Activated CD4-positive, alpha-beta memory T cell treated with anti-CD3 and anti-CD28 coated beads, Interleukin-2, amount 10 ng/mL, durations not matched to agents 7 days and 5 days (primary cell): ENCODE data around the gene DYNLT2. TPM values are rescaled to one million over a fixed set of nuclear protein-coding genes. Genes with fewer than 3 reads are reported as not detected.
"Not testable (repeated sequence)": the region's sequence is repeated elsewhere in the genome, so short reads cannot be mapped to it uniquely, and the experiment has no call there.

Experiments used
- CTCF ChIA-PET: fragments of 350-600 bp; sonication (Branson Sonifier 250); formaldehyde crosslinking; loops from one replicate; lab custom pipeline; 2021; ENCODE audit warnings: antibody characterized with exemption, inconsistent platforms; lab: Charles Lee
- POLR2A ChIA-PET: fragments of 350-600 bp; sonication (Branson Sonifier 250); formaldehyde crosslinking; loops from one replicate; lab custom pipeline; 2021; ENCODE audit warnings: antibody characterized with exemption; lab: Charles Lee
- DNase-seq: peaks from one replicate; pipeline ENCODE4 v3.0.0-alpha.2; 2020
- H3K27ac Mint-ChIP-seq: one replicate; pipeline ENCODE4 v1.8.0; 2021; ENCODE audit warnings: mild to moderate bottlenecking, mixed read lengths
- H3K27me3 Mint-ChIP-seq: one replicate; pipeline ENCODE4 v1.8.0; 2021; ENCODE audit warnings: mixed read lengths
- H3K36me3 Mint-ChIP-seq: one replicate; pipeline ENCODE4 v1.8.0; 2021; ENCODE audit warnings: low read depth, mixed read lengths
- H3K4me1 Mint-ChIP-seq: one replicate; pipeline ENCODE4 v1.8.0; 2021; ENCODE audit warnings: mixed read lengths
- H3K4me3 Mint-ChIP-seq: one replicate; pipeline ENCODE4 v1.8.0; 2021; ENCODE audit warnings: mild to moderate bottlenecking, mixed read lengths
- H3K9me3 Mint-ChIP-seq: one replicate; pipeline ENCODE4 v1.8.0; 2021; ENCODE audit warnings: mixed read lengths
- total RNA-seq, 2 experiments: library from RNA; stranded (reverse); gene quantifications; one replicate each; pipeline ENCODE4 v1.2.3, GENCODE V29; 2021

DYNLT2 gene
- total RNA-seq, 2 experiments from 2014 or later, result 1.7 to 2.2 TPM

DNA sequence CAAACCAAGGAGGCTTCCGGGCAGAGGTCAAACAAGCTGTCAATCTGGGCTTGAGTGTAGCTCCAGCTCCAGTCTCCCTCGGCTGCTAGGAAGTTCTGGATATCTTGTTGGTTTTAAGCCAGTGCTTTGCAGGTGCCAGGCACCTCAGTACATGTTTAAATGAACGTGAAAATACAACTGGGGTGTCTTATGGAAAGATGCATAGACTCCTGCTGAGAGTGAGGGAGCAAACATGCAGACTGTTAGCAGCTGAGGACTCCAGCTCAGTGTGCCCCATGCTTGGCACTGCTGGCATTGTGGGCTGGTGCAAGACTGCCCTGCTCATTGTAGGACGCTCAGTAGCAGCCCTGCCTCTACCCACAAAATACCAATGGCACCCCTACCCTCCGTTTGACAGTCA is 28.5 kb upstream of the DYNLT2 start:
- Mint-ChIP-seq H3K4me1 (no peaks in the 10 kb centered on the region), H3K36me3 (peaks cover 36% of the 10 kb centered on the region), H3K27me3 (no peaks in the 10 kb centered on the region), H3K4me3 (no peak overlapping the region), H3K9me3 (no peaks in the 10 kb centered on the region), H3K27ac (no peak overlapping the region)
- ChIA-PET POLR2A (no interaction called here), CTCF (interaction anchor here (0.8 to 1.1 kb wide), 2 partner anchors 10 to 11 kb away, joined by 3 to 4 read pairs; no protein-coding TSS in a partner anchor)
- DNase-seq, result no peak

DNA sequence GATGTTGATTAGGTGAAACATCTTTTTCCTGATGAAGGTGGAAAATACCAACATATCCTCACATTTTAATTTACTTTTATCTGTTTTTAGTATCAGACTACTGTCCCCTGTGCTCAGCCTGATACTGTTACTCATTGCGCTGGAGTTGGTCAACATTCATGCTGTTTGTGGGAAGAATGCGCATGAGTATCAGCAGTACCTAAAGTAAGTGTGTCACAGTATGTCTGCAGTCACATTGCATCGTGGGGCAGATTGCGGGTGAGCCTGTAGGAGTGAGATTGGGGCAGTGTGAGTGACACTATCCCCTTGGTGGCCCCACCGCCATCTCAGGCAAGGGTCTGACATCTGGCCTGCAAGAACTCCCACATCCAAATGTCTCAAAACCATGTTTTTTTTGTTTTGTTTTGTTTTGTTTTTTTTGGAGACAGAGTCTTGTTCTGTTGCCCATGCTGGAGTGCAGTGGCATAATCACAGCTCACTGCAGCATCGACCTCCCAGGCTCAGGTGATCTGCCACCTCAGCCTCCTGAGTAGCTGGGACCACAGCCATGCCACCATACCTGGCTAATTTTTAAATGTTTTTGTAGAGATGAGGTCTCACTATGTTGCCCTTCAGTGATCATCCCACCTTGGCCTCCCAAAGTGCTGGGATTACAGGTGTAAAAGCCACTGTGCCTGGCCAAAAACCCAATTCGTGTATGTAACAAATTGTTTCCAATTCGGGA is 27.9 kb upstream of the DYNLT2 start:
- no peaks in the 10 kb centered on the region for H3K9me3 Mint-ChIP-seq
- POLR2A ChIA-PET, result no interaction called here
- CTCF ChIA-PET, result interaction anchor here (0.8 kb wide), 1 partner anchor 12 kb away, joined by 4 read pairs; no protein-coding TSS in a partner anchor

DNA sequence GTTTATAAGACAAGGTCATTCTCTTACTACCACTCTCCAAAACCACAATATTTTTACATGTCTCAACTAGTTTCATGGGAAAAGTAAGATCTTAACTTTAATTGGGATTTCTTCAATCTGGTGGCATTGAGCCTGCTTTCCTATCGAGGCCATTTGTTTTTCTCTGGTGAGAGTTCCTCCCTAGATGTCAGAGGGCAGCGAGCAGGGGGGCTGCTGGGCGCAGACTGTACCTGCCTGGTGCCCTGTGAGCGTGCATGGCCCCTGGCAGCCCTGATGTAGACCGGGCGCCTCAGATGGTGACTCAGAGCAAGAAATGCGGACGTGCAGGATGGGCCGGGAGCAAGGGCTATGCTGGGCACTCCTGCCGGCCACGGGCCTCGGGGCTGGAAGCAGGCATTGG is 27.3 kb upstream of the DYNLT2 start:
- no peaks in the 10 kb centered on the region for H3K4me1 Mint-ChIP-seq
- CTCF ChIA-PET, result no interaction called here
- DNase-seq, result no peak
- no peaks in the 10 kb centered on the region for H3K9me3 Mint-ChIP-seq
- no peak overlapping the region for H3K27ac Mint-ChIP-seq
- POLR2A ChIA-PET, result no interaction called here
- H3K36me3 Mint-ChIP-seq, result peaks cover 30% of the 10 kb centered on the region
- no peak overlapping the region for H3K4me3 Mint-ChIP-seq
- no peaks in the 10 kb centered on the region for H3K27me3 Mint-ChIP-seq

More for the DNA sequence above, 27.9 kb upstream of the DYNLT2 start:
- Mint-ChIP-seq H3K27ac (no peak overlapping the region), H3K4me1 (no peaks in the 10 kb centered on the region), H3K4me3 (no peak overlapping the region), H3K36me3 (peaks cover 36% of the 10 kb centered on the region), H3K27me3 (no peaks in the 10 kb centered on the region)
- no peak for DNase-seq

DNA sequence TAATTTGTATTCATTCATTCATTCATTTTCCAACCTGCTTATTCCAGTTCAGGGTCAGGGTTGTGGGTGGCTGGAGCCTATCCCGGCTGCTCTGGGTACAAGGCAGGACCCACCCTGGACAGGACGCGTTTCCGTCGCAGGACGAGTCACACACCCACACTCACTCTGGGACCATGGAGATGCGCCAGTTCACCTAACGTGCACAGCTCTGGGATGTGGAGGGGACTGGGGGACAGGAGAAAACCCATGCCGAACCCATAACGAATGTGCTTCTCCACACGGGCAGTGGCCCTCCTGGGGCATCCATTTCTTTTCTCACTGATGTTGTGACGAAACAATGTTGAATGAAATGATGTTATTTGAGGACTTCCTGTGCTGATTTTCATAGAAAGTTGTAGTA is 26.5 kb upstream of the DYNLT2 start:
- ChIA-PET CTCF (no interaction called here), POLR2A (no interaction called here)
- no peaks in the 10 kb centered on the region for H3K27me3 Mint-ChIP-seq
- no peak overlapping the region for H3K27ac Mint-ChIP-seq
- no peaks in the 10 kb centered on the region for H3K4me1 Mint-ChIP-seq
- H3K4me3 Mint-ChIP-seq, result no peak overlapping the region
- H3K9me3 Mint-ChIP-seq, result no peaks in the 10 kb centered on the region
- H3K36me3 Mint-ChIP-seq, result peaks cover 26% of the 10 kb centered on the region
- DNase-seq, result no peak

DNA sequence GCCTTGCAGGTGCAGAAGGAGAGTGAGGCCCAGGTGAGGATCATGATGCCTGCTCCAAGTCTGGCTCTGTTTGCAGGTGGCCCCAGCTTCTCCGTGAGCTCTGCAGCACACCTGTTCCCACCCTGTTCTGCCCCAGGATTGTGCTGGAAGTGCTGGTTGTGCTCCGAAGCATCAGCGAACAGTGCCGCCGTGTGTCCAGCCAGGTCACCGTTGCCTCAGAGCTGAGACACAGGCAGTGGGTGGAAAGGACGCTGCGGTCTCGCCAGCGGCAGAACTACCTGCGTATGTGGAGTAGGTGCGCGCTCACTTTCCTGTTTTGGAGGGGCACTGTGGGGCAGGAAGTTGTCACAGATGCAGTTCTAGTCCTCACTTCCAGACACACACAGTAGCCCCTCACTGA is 25.0 kb upstream of the DYNLT2 start:
- Mint-ChIP-seq H3K27ac (no peak overlapping the region), H3K4me3 (no peak overlapping the region), H3K27me3 (no peaks in the 10 kb centered on the region), H3K4me1 (no peaks in the 10 kb centered on the region), H3K36me3 (peaks cover 28% of the 10 kb centered on the region), H3K9me3 (no peaks in the 10 kb centered on the region)
- CTCF ChIA-PET, result no interaction called here
- POLR2A ChIA-PET, result no interaction called here
- DNase-seq, result no peak

DNA sequence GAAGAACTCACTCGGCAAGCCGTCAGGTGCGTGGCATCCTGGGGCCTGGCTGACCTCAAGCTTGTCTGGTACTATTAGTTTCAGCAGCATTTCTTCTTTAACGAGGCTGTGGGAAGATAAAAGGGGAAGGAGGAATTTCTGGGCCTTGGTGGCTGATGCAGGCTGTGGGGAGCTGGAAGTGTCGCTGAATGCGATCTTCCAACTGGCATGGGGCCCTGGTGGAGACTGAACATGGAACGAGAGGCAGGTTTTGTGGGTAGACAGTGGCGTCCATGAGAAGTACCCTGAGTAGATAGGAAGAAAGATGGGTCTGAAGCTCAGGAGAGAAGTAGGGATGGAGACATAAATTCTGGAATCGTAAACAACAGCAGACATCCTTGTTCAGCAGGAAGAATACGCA is 23.9 kb upstream of the DYNLT2 start:
- DNase-seq, result no peak
- Mint-ChIP-seq H3K27ac (no peak overlapping the region), H3K4me3 (no peak overlapping the region), H3K36me3 (peaks cover 21% of the 10 kb centered on the region), H3K27me3 (no peaks in the 10 kb centered on the region), H3K9me3 (no peaks in the 10 kb centered on the region), H3K4me1 (no peaks in the 10 kb centered on the region)
- ChIA-PET CTCF (no interaction called here), POLR2A (no interaction called here)

DNA sequence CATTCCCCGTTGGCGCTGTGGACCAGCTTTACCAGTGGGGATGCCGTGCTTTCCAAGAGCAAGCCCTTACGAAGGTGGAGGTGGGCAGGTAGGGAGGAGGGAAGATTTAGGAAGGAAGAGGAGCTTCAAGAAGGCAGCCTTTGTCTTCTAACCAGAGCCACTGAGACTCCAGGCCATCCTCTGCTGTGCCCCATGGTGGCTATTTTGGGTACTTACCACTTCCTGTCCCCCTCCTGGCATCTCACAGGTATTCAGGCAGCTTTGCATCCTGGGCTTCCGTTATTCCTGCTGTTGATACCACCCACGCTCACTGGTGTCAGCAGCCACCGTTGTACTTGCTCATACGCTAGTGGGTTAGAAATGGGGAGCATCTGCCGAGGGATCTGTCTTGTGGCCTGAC is 23.0 kb upstream of the DYNLT2 start:
- H3K9me3 Mint-ChIP-seq, result no peaks in the 10 kb centered on the region
- H3K27ac Mint-ChIP-seq, result no peak overlapping the region
- ChIA-PET CTCF (no interaction called here), POLR2A (no interaction called here)
- H3K4me3 Mint-ChIP-seq, result no peak overlapping the region
- no peaks in the 10 kb centered on the region for H3K27me3 Mint-ChIP-seq
- no peak for DNase-seq
- peaks cover 23% of the 10 kb centered on the region for H3K36me3 Mint-ChIP-seq
- H3K4me1 Mint-ChIP-seq, result no peaks in the 10 kb centered on the region

DNA sequence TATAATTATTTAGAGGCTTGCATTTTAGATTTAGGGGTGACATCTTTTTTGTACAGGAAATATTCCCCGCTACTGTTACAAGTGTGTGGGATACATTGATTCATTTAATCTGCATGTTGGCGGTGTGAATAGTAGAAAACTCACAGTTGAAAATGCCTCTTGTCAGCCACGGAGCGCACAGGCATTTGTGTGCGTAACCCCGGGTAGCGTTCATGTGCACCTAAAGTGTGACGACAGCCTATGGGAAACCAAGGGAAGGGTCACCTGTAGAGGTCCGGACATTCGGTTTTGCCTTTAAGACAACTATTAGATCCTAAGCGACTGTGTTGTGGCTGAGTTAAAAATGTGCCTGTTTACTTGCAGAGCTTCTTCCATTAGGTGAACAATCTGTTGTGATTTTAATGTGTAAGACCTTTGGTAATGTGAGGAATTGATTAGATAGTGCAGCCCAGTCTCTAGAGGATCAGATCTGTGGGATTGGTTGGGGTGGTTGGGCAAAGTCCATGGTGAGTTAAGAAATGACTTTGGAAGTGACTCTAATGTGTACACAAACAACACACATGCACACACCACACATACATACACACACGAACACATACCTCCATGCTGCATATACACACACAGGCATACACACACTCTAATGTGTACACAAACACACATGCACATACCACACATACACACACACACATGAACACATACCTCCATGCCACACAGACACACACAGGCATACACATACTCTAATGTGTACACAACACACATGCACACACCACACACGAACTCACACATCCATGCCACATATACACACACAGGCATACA is 15.8 kb upstream of the DYNLT2 start:
- CTCF ChIA-PET, result interaction anchor here (2.0 kb wide), 1 partner anchor 23 kb away, joined by 6 read pairs; no protein-coding TSS in a partner anchor
- H3K4me3 Mint-ChIP-seq, result no peak overlapping the region
- peaks cover 45% of the 10 kb centered on the region for H3K36me3 Mint-ChIP-seq
- no peaks in the 10 kb centered on the region for H3K4me1 Mint-ChIP-seq
- no peak overlapping the region for H3K27ac Mint-ChIP-seq
- POLR2A ChIA-PET, result interaction anchor here (0.6 kb wide), 1 partner anchor 519 kb away, joined by 3 read pairs; no protein-coding TSS in a partner anchor
- no peak for DNase-seq
- H3K27me3 Mint-ChIP-seq, result no peaks in the 10 kb centered on the region
- H3K9me3 Mint-ChIP-seq, result no peaks in the 10 kb centered on the region

DNA sequence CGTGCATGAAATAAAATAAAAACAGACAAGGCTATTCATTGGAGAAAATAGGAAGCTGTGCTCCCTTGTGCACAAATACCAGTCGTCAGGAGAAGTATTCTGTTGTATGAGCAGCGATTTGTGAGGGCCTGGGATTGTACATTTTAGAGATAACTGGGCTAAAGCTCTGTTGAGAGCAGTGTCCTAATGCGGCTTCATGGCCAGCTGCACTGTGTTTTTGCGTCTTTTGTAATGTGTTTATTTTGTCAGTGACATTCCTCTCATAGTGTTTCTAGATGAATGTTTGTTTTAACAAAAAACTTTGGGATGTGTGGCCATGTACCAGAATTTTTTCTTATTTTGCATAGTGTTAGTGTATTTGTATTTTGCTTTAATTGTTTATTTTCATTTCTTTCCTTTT is 14.9 kb upstream of the DYNLT2 start:
- Mint-ChIP-seq H3K36me3 (peaks cover 46% of the 10 kb centered on the region), H3K4me1 (no peaks in the 10 kb centered on the region), H3K9me3 (no peaks in the 10 kb centered on the region), H3K27ac (no peak overlapping the region), H3K27me3 (no peaks in the 10 kb centered on the region), H3K4me3 (no peak overlapping the region)
- ChIA-PET POLR2A (no interaction called here), CTCF (interaction anchor here (2.0 kb wide), 1 partner anchor 24 kb away, joined by 6 read pairs; no protein-coding TSS in a partner anchor)
- no peak for DNase-seq

DNA sequence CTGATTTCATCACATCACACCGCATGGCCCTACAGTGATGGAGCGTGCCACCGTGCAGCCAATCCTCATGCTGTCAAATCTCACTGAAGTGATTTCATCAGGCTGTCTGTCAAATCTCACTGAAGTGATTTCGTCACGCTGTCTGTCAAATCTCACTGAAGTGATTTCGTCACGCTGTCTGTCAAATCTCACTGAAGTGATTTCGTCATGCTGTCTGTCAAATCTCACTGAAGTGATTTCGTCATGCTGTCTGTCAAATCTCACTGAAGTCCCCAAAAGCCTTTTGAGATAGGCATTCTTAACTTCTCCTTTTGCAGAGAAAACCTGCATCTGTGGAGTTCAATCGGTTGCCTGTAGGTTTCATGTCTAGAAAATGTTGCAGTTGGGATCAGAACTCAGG is 14.4 kb upstream of the DYNLT2 start:
- POLR2A ChIA-PET, result interaction anchor here (1.2 kb wide), 1 partner anchor 14 kb away, joined by 3 read pairs; the partner anchor contains the start of gene ERMARD
- not testable (repeated sequence) for DNase-seq, H3K9me3 Mint-ChIP-seq, H3K4me3 Mint-ChIP-seq, H3K4me1 Mint-ChIP-seq, H3K27ac Mint-ChIP-seq, H3K27me3 Mint-ChIP-seq
- H3K36me3 Mint-ChIP-seq, result peaks cover 49% of the 10 kb centered on the region
- CTCF ChIA-PET, result interaction anchor here (1.0 to 2.0 kb wide), 2 partner anchors 23 to 25 kb away, joined by 3 to 6 read pairs; no protein-coding TSS in a partner anchor

DNA sequence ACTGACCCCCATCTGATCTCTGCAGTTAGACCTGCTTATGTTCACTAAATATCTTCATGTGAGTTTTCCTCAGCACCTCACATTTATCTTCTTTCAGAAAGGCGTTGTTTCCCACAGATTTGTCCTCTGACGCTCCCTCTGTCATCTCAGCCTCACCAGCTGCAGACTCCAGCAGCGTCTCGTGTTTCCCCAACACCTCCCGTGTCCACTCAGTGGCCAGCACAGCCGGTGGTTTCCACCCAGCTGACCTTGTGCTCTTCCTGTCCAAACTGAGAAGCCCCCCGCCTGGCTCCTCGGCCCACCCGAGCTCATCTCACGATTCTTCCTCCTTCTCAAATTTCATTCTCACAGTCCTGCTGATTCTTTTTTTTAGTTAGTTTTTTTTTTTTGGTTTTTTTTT is 12.5 kb upstream of the DYNLT2 start:
- ChIA-PET CTCF (interaction anchor here (1.1 kb wide), 1 partner anchor 26 kb away, joined by 4 read pairs; no protein-coding TSS in a partner anchor), POLR2A (no interaction called here)
- H3K27ac Mint-ChIP-seq, result no peak overlapping the region
- H3K27me3 Mint-ChIP-seq, result no peaks in the 10 kb centered on the region
- H3K4me3 Mint-ChIP-seq, result no peak overlapping the region
- DNase-seq, result no peak
- no peaks in the 10 kb centered on the region for H3K9me3 Mint-ChIP-seq
- peaks cover 62% of the 10 kb centered on the region for H3K36me3 Mint-ChIP-seq
- no peaks in the 10 kb centered on the region for H3K4me1 Mint-ChIP-seq

DNA sequence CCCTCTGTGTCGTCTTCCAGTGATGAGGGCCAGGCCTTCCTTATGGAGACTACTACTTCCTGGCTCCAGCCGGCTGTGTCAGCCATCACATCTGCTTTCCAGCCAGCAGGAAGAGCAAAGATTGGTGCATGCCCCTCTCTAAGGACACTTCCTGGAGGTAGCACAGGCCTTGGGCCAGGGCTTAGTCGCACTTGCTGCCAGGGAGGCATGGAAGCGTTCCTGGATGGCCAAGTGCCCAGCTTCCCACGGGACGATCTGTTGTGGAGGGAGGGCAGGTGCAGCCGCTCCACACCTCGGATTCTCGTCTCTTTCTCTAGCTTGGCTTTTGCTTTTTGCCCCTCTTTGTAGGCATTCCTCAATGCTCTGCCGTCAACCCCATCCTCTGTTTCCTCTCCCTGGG is 11.9 kb upstream of the DYNLT2 start:
- Mint-ChIP-seq H3K4me3 (no peak overlapping the region), H3K9me3 (no peaks in the 10 kb centered on the region), H3K27me3 (no peaks in the 10 kb centered on the region), H3K4me1 (no peaks in the 10 kb centered on the region), H3K27ac (no peak overlapping the region), H3K36me3 (peaks cover 66% of the 10 kb centered on the region)
- ChIA-PET CTCF (no interaction called here), POLR2A (interaction anchor here (2.6 kb wide), 1 partner anchor 12 kb away, joined by 12 read pairs; the partner anchor contains the start of genes DYNLT2 and ERMARD)
- DNase-seq, result no peak

DNA sequence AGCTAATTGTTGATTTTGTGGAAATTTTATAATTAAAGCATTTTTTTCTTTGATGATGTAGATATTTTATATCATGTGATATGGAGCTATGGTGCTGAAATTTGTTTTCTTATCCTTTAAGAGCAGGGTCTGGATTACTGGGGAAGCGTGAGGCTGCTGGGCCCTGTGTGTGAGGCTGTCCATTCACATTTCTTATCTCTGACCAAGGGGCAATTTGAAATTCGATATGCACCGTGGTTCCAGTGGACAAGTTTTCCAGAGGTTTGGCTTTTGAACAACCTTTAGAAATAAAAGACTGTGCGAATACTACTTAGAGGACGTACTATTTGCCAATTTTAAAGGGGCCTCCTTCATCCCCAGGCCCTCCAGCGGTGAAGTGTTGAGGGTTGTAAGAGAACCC is 3.8 kb upstream of the DYNLT2 start:
- Mint-ChIP-seq H3K4me3 (no peak overlapping the region), H3K27me3 (no peaks in the 10 kb centered on the region)

More for the DNA sequence above, 3.8 kb upstream of the DYNLT2 start:
- Mint-ChIP-seq H3K36me3 (peaks cover 45% of the 10 kb centered on the region), H3K27ac (no peak overlapping the region), H3K4me1 (peaks cover 23% of the 10 kb centered on the region), H3K9me3 (no peaks in the 10 kb centered on the region)
- DNase-seq, result no peak
- POLR2A ChIA-PET, result interaction anchor here (2.5 kb wide), 1 partner anchor 53 kb away, joined by 7 read pairs; the partner anchor contains the start of gene C6orf120
- CTCF ChIA-PET, result interaction anchor here (0.9 to 1.8 kb wide), 3 partner anchors 30 to 36 kb away, joined by 3 to 4 read pairs (median 4); no protein-coding TSS in a partner anchor
